ENCODE data around the gene AOPEP.

GRCh38 chr9:94971378-94972131 is 245.1 kb downstream of the AOPEP start:
- TF ChIP-seq, protein P1, sequence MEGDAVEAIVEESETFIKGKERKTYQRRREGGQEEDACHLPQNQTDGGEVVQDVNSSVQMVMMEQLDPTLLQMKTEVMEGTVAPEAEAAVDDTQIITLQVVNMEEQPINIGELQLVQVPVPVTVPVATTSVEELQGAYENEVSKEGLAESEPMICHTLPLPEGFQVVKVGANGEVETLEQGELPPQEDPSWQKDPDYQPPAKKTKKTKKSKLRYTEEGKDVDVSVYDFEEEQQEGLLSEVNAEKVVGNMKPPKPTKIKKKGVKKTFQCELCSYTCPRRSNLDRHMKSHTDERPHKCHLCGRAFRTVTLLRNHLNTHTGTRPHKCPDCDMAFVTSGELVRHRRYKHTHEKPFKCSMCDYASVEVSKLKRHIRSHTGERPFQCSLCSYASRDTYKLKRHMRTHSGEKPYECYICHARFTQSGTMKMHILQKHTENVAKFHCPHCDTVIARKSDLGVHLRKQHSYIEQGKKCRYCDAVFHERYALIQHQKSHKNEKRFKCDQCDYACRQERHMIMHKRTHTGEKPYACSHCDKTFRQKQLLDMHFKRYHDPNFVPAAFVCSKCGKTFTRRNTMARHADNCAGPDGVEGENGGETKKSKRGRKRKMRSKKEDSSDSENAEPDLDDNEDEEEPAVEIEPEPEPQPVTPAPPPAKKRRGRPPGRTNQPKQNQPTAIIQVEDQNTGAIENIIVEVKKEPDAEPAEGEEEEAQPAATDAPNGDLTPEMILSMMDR (IDR thresholded peaks at IDR 0.05): no peak
- TF ChIP-seq POLR2A (IDR thresholded peaks at IDR 0.05): no peak
- TF ChIP-seq POLR2AphosphoS5 (IDR thresholded peaks at IDR 0.05; ENCODE audit: insufficient read depth in 1 of 2, low read depth in 1 of 2): no peak
